Dermis microvascular lymphatic vessel endothelial cell (primary cell): ENCODE data around the gene TXN2. TPM values are rescaled to one million over a fixed set of nuclear protein-coding genes. Genes with fewer than 3 reads are reported as not detected.
A peak's percentile ranks its signal among the peaks of the same experiment; 100 is the strongest.
"Not testable (repeated sequence)": the region's sequence is repeated elsewhere in the genome, so short reads cannot be mapped to it uniquely, and the experiment has no call there.

Experiments used
- DNase-seq, 2 donors: peaks; one replicate each; pipeline versions ENCODE4 v3.0.0 to v3.0.0-alpha.2; 2010; ENCODE audit warnings: low read depth in 2 of 2
- total RNA-seq: library from RNA; depleted of rRNA; stranded (reverse); fragments of >200 nt; gene quantifications from 2 replicates; pipeline ENCODE4 v1.2.1, GENCODE V29; 2014

Gene TXN2
- total RNA-seq, 1 donor from 2014 or later = 15.1 TPM

DNA sequence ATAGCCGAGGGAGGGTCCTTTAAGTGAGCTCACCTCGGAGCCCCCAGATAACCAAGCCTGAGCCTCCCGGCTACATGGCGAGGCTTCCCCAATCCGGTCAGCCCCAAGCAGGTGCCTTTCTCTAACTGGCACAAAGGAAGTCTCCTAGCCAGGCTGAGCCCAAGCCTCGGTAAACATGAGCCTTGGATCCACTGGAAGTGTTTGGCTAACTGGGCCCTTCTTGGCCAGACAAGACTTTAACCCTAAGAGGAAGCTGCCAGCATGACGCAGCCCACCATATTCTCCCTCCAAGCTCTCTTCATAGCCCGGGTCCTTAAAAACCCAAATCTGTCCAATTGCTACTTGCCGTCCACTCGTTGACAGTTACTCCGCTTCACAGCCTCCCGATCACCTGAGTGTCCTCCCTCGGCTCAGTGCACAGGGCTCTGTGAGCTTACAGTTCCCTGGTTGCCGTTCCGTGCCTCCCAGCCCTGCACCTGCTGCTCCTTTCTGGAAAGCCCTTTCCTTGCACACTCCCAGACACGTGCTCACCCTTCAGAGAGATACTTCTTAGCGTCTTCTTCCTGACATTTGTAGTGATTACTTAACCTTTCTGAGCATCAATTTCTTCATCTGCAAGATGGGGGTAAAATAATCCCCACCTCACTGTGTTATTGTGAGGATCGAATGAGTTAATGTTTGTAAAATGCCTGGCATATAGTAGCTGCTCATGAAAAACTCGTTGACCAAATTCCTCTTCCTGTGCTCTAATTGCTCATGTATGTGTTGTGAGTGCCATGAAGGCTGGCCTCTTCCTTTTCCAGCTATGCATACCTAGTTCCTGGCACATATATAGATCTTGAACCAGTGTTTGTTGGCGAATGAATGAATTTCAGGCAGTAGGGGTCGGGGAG lies 25.6 kb downstream of the TXN2 start:
- no peak for DNase-seq

DNA sequence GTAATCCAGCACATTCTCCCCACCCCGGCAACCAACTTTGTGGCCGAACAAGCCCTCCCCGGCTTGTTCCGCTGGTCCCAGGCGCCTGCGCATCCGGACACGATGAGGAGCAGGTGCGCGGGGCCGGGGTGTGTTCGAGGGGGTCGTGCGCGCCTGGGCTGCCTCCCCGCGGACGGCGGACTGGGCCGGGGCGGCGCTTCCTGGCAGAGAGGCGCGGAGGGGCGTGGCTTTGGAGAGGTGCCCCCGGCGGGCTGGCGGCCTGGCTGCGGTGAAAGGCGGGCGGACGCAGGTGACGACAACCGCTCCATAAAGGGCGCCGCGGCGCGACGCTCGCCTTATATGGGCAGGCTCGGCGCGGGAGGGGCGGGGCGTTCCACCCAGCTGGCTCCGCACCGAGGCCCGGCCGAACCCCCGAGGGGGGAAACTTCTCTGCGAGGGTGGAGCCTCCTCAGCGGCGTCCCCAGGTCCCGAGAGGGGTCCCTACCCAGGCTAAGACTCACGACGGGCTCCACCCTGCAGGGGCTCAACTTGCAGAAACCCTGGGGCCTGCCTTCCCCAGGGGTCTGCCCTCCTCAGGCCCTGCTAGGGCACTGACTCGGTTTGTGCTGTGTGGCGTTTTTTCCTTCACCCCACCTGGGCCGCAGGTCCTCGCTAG lies 26.4 kb downstream of the TXN2 start:
- DNase-seq = peak; percentile 87 to 94

DNA sequence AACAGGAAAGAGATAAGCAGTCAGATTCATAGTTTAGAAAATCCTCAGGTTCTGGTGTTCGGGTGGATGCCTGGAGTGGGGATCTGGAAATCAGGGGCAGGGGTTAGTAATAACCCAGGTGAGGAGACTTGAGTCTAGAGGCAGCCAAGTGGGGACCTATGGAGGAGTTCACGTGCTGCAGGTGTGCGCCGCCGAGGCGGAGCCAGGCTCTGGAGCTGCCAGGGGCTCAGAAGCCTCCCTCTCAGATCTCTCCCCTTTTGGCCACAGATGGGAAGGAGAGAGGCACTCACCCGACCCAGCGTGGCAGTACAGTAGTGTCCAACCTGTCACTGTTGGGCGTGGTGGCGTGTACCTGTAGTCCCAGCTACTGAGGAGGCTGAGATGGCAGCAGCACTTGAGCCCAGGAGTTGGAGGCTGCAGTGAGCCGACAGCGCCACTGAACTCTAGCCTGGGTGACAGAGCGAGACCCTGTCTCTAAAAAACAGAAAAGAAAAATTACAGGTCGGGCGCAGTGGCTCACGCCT lies 27.5 kb downstream of the TXN2 start:
- no peak for DNase-seq

DNA sequence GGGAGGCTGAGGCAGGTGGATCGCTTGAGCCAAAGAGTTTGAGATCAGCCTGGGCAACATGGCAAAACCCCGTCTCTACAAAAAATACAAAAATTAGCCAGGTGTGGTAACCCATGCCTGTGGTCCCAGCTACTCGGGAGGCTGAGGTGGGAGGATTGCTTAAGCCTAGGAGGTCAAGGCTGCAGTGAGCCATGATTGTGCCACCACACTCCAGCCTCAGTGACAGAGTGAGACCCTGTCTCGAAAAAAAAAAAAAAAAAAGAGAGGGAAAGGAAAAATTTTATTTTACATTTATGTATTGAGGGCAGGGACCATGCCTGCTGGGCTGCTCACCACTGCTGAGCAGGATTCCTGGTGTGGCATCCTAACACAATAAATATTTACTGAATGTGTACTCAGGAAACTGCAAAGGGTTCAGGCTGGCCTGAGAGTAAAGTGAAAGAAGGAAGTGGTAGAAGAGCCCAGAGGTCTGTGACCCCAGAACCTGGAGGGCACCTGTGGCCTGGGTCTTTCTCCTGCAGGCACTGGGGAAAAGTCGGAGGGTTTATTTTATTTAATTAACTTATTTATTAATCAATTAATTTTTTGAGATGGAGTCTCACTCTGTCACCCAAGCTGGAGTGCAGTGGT lies 28.3 kb downstream of the TXN2 start:
- DNase-seq = not testable (repeated sequence)

DNA sequence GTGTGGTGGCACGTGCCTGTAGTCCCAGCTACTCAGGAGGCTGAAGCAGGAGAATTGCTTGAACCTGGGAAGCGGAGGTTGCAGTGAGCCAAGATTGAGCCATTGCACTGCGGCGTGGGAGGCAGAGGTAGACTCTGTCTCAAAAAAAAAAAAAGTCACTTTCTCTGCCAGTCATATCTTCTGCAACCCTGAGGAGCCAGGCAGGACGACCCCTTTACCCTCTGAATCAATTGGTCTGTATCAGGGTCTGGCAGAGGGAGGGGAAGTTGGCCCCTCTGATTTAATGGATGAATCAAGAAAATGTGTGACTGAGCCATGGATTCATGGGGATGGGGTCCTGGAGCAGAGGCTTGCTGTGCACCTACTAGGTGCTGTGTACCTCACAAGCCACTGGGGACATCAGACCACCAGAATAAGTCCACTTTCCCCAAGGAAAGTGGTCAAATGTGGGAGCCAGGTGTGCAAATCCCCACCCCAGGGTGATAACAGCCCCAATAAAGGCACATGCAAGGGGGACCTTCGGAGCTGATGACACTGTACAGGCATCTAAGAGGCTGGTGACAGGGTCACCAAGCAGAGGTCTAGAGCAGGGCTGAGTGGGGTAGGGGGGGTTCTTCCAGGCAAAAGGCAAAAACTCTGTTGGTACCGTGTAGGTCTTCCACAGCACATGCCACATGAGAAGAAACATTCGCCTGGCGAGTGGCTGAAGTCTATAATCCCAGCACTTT lies 29.0 kb downstream of the TXN2 start:
- no peak for DNase-seq

GRCh38 chr22:36450923-36451322 lies 30.5 kb downstream of the TXN2 start:
- not testable (repeated sequence) for DNase-seq

- DNase-seq = no peak
These were observed 31.8 kb downstream of the TXN2 start for GRCh38 chr22:36449596-36450175.

GRCh38 chr22:36447632-36448031 lies 33.8 kb downstream of the TXN2 start:
- DNase-seq = no peak

GRCh38 chr22:36445158-36445668 lies 36.2 kb downstream of the TXN2 start:
- DNase-seq = peak; percentile 68 to 72

DNA sequence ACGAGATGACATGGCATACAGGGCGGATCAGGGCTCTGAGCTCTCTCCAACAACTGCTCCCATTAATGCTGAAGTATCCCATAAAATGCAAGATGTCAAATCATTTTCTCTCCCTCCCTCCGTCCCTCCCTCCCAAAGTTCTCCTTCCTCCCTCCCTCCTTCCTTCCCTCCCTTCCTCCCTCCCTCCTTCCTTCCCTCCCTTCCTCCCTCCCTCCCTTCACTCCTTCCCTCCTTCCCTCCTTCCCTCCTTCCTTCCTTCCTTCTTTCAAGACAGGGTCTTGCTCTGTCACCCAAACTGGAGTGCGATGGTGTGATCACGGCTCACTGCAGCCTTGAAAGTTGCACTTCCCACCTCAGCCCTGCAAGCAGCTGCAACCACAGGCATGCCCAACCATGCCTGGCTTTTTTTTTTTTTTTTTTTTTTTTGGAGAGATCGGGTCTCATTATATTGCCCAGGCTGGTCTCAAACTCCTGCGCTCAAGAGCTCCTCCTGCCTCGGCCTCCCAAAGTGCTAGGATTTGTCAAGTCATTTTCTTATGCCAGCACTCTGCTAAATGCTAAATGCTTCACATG lies 38.2 kb downstream of the TXN2 start:
- DNase-seq = no peak

DNA sequence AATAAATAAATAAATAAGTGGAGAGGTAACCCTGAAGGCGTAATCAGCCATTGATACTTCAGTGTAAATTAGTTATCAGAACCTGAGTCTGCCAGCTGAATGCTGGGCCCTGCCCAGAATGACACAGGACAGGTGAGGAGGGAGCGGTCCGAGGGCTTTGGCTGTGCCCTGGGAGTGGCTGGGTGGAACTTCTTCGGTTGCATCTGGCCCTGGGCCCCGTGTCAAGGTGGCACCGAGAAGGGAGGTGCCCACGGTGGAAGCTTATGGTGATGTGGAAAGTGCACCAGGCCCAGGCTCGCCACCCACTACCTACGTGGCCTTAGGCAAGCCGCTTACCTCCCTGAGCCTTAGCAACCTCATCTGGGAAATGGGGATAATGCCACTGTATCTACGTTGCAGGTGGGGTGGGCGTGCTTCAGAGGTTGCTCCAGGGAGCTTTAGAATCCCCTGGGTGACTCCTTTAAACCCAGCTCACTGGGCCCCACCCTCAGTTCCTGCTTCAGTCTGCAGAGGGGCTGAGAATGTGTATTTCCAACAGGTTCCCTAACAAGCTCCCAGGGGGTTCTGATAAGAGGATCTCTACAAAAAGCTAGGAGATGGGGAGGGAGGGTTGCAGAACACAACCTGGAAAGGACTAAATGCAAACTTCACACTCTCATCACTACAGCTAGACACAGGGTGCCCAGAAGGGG lies 38.8 kb downstream of the TXN2 start:
- no peak for DNase-seq

- no peak for DNase-seq
These were observed 40.9 kb downstream of the TXN2 start for GRCh38 chr22:36440429-36441002.

GRCh38 chr22:36439481-36440271 lies 41.8 kb downstream of the TXN2 start:
- peak; percentile 28 to 84 for DNase-seq

- no peak for DNase-seq
These were observed 45.7 kb downstream of the TXN2 start for GRCh38 chr22:36435516-36436415.

DNA sequence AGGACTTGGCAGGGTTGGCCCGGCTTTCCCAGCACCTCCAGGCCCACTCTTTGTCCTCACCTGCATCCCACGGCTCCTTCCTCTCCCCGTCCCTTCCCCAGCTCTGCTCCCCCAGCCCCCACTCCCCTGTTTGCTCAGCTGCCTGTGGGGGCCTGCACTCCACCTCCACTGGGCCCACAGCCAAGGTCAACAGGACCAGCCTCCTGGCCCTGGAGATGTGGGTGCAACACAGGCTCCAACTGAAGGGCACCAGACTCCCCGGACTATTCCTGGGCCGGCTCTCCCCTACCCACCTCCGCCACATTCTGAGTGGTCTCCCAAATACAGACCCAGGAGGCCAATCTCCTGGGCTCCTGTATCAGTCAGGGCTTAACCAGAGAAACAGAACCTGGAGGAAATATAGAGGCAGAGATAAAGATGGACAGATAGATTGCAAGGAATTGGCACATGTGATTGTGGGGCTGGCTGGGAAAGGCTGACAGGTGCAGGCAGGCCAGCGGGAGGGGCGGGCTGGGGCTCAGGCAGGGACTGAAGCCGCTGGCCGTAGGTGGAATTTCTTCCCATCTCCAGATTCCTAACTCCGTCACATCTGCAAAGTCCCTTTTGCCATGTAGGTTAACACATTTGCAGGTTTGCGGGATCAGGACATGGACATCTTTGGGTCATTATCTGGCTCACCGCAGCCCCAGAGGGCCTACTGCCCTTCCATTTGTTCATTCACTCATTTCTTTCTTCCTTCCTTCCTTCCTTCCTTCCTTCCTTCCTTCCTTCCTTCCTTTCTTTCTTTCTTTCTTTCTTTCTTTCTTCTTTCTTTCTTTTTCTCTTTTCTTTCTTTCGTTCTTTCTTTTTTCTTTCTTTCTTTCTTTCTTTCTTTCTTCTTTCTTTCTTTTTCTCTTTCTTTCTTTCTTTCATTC lies 47.9 kb downstream of the TXN2 start:
- peak in 1 of 2 donors; percentile 45 for DNase-seq

DNA sequence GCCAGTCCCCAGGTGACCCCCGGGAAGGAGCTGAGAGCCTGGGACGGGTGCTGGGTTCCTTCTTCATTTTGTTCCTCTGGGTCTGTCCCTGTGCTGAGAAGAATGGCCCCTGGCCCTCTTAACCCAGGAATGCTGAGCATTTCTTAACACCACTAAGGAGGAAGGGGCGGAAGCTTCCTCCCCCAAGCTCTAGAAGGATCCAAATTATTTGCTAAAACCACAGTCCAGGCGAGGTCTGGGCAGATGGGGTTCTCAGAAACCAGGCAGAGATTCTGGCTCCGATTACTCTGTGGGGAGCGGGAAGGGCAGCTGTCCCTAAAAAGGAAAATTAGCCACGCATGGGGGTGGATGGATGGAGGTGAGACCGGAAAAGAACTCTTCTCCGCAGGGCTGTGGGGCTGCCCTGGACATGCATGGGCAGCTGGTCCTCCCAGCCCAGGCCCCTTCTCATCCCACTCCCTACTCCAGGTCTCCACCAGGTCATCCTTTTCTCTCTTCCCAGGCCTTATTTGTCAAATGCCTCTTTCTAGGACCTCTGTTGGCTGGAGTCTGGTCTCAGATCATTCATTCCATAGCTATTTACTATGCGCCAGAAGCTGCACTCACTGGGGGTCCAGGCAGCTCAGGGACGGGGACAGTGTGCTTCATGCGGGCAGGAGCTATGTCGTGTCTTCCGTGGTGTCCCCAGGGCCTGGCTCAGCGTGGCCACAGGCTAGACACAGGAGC lies 48.7 kb downstream of the TXN2 start:
- no peak for DNase-seq
